OCI-LY3 (cell line): Measurements from ENCODE around the gene RALY.

Source experiments
- CTCF ChIP-seq: fragments of 200-600, 300-600 bp; sonication (generic); IDR thresholded peaks from 2 replicates; pipeline ENCODE4 v1.5.1; 2014; ENCODE audit warnings: antibody characterized with exemption, low read length, low read depth
- EZH2phosphoT487 ChIP-seq: fragments of 200-600 bp; shearing (Covaris generic); IDR thresholded peaks from 2 replicates; pipeline ENCODE4 v1.6.1; 2018; ENCODE audit warnings: antibody characterized with exemption, mixed run types, low read depth

- TF ChIP-seq CTCF (no peak), EZH2phosphoT487 (no peak)
Observed at GRCh38 chr20:33964441-33964840, 29.3 kb upstream of the RALY start.
